Epidermal melanocyte (primary cell): ENCODE data around the gene BACE1-AS.
"Not testable (repeated sequence)": the region's sequence is repeated elsewhere in the genome, so short reads cannot be mapped to it uniquely, and the experiment has no call there.

Experiments used
- DNase-seq: peaks from one replicate; pipeline ENCODE4 v3.0.0; 2011; ENCODE audit warnings: low spot score; ENCODE audit not compliant: insufficient read length

Gene BACE1-AS

GRCh38 chr11:117290809-117291396 is at the start of gene BACE1-AS:
Gene BACE1-AS (plus strand): TSS chr11:117291346.
- DNase-seq: no peak

- DNase-seq: no peak
These were observed 42.8 kb upstream of the BACE1-AS start for GRCh38 chr11:117248341-117248740.

- DNase-seq: no peak
These were observed 41.6 kb upstream of the BACE1-AS start for GRCh38 chr11:117249571-117249970.

GRCh38 chr11:117251506-117251905 is 39.6 kb upstream of the BACE1-AS start:
- DNase-seq: no peak

- DNase-seq: no peak
These were observed 35.2 kb upstream of the BACE1-AS start for GRCh38 chr11:117255966-117256365.

- DNase-seq: no peak
These were observed 34.6 kb upstream of the BACE1-AS start for GRCh38 chr11:117256573-117256972.

GRCh38 chr11:117258576-117258975 is 32.6 kb upstream of the BACE1-AS start:
- DNase-seq: no peak

- no peak for DNase-seq
These were observed 31.7 kb upstream of the BACE1-AS start for GRCh38 chr11:117259417-117259816.

- not testable (repeated sequence) for DNase-seq
These were observed 26.4 kb upstream of the BACE1-AS start for GRCh38 chr11:117264624-117265323.

GRCh38 chr11:117265745-117266144 is 25.4 kb upstream of the BACE1-AS start:
- DNase-seq: no peak

- no peak for DNase-seq
These were observed 21.3 kb upstream of the BACE1-AS start for GRCh38 chr11:117269856-117270255.

- DNase-seq: no peak
These were observed 19.9 kb upstream of the BACE1-AS start for GRCh38 chr11:117271208-117271607.

- not testable (repeated sequence) for DNase-seq
These were observed 19.0 kb upstream of the BACE1-AS start for GRCh38 chr11:117272175-117272574.

- DNase-seq: no peak
These were observed 17.4 kb upstream of the BACE1-AS start for GRCh38 chr11:117273550-117274289.

GRCh38 chr11:117278347-117278746 is 12.8 kb upstream of the BACE1-AS start:
- no peak for DNase-seq

GRCh38 chr11:117279711-117280376 is 11.3 kb upstream of the BACE1-AS start:
- DNase-seq: no peak

GRCh38 chr11:117281159-117281558 is 10.0 kb upstream of the BACE1-AS start:
- DNase-seq: no peak

GRCh38 chr11:117281869-117282268 is 9.3 kb upstream of the BACE1-AS start:
- DNase-seq: no peak

GRCh38 chr11:117282956-117283355 is 8.2 kb upstream of the BACE1-AS start:
- DNase-seq: no peak

GRCh38 chr11:117284053-117284452 is 7.1 kb upstream of the BACE1-AS start:
- no peak for DNase-seq

GRCh38 chr11:117286588-117286987 is 4.6 kb upstream of the BACE1-AS start:
- DNase-seq: no peak

- DNase-seq: no peak
These were observed 3.5 kb upstream of the BACE1-AS start for GRCh38 chr11:117287668-117288067.
